ENCODE results near the gene IFIH1.

IFIH1 gene

GRCh38 chr2:162258686-162259085 is 59.8 kb downstream of the IFIH1 start:
- in situ Hi-C loops (cut with MboI; ENCODE audit: low sequenced_read_pairs), result no loop called here

- in situ Hi-C loops (cut with MboI; ENCODE audit: low sequenced_read_pairs), result no loop called here
These were observed 60.3 kb downstream of the IFIH1 start for GRCh38 chr2:162258169-162258568.

DNA sequence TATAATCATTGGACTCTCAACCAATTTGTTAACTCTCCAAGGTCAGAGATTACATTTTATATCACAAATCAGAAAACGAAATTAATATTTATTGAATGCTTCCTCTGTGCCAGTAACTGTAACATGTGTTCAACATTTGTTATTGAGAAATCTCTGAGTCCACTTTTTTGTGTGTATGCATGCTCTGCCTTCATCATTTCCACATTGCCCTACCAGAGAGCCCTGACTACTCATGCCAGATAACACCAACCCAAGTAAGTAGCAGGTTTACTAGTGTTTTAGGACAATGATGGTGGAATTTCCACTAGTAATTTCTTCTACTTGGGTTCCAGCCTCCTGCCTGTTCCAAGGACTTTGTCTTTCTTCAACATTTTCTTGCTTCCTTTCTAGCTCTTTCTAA is 61.1 kb downstream of the IFIH1 start:
- in situ Hi-C loops (cut with MboI; ENCODE audit: low sequenced_read_pairs), result no loop called here

GRCh38 chr2:162256591-162256991 is 61.9 kb downstream of the IFIH1 start:
- in situ Hi-C loops (cut with MboI; ENCODE audit: low sequenced_read_pairs), result no loop called here

DNA sequence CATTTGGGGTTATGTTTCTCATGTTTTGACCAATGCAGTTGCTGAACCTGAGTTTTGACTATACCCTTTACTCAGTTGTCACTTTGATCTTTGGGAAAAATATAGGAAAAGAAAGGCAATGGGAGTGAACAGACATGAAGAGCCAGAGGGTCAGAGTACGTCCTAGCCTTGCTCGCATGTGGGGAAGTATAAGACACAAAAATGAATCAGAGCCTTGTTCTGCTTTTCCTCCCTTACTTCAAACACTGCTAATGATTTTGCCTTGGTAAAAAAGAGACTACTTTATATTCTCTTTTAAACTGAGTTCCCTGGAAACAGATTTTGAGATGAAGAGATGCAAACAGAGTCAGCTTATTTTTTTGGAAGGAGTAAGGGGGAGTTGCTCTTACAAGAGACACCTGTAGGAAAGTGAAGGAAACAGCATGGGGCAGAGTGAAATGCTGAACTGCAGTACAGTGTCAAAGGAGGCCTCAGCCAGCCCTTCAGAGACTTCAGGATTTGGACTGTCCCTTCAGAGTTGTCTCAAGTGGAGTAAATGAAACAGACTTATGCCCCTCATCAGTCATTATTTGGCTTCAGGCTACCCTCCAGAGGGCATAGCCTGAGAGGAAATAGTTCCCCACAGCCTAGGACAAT is 64.1 kb downstream of the IFIH1 start:
- in situ Hi-C loops (cut with MboI; ENCODE audit: low sequenced_read_pairs), result no loop called here

DNA sequence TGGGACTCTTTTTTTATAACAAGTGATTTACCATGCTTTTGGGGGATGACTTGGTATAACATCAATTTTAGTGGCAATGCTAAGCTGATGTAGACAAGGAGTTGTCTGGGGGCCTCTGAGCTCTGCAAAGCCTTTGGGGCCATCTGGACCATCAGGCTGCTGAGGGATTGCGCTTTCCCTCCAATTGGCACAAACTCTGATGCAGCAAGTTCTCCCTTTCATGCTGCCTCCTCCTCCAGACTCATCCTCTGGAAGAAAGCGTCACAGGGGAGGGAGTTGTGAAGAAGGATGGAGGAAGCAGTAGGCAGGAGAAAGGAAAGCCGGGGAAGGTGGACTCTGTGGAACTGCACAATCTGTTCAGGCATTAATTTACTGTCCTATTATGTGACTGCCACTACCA is 65.0 kb downstream of the IFIH1 start:
- in situ Hi-C loops (cut with MboI; ENCODE audit: low sequenced_read_pairs), result no loop called here

- in situ Hi-C loops (cut with MboI; ENCODE audit: low sequenced_read_pairs), result no loop called here
These were observed 66.3 kb downstream of the IFIH1 start for GRCh38 chr2:162252153-162252552.

- in situ Hi-C loops (cut with MboI; ENCODE audit: low sequenced_read_pairs), result no loop called here
These were observed 72.7 kb downstream of the IFIH1 start for GRCh38 chr2:162245781-162246180.

DNA sequence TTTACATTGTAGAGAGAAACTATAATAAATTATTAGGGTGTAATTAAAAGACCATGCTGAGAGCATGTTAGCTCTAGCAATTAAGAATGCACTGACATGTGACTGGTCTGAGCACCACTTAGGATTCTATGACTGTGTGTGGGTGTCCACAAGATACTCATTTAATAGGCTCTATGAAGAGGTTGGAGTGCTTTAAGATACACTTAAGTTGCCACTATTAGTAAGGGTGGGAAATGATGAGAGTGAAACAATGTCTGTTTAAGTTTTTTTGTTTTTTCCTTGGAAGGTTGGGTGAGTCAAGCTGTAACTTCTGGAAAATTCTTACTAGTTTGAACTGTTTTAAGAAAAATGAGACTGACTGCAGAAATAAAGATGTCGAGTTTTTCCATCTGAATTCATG is 73.4 kb downstream of the IFIH1 start:
- in situ Hi-C loops (cut with MboI; ENCODE audit: low sequenced_read_pairs), result no loop called here

DNA sequence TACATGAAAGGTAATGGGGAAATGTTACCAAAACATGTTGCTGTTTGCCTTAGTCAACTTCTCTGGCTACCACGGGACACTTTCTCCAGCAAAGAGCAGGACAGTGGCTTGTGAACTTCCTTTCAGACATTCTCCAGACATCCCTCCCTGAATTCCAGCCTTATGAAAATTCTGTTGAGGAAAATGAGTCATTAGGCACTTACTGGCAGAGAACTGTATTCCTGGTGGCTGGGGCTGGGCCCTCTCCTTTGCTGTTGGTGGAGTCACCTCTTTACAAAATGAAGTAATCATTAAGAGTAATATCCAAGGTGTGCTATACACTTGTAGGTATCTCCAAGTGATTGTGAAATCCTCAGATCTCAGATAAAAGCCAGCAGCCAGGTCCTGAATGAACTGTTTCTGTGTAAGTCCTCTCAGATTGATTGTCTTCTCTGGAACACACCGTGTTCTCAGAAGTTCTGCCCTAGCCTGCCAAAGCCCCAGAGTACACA is 73.9 kb downstream of the IFIH1 start:
- in situ Hi-C loops (cut with MboI; ENCODE audit: low sequenced_read_pairs), result no loop called here

DNA sequence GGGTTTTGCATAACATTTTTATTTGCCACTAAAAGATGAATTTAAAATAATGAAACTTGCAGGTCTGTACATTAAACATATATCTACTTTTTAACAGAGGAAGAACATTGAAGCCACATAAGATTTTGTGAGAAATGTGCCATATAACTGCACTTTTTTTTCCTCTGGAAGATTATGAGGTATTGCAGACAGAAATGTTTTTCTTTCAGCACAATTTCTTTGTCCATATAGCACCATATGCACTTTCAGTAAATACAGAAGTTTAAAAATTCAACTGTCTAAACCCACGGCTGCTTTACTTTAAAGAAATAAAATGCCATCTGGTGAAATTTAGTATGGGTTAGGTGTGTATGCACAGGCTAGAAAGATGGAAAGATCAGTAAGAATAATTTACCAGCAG is 74.8 kb downstream of the IFIH1 start:
- in situ Hi-C loops (cut with MboI; ENCODE audit: low sequenced_read_pairs), result no loop called here

- in situ Hi-C loops (cut with MboI; ENCODE audit: low sequenced_read_pairs), result no loop called here
These were observed 75.2 kb downstream of the IFIH1 start, which contains the start of gene FAP for GRCh38 chr2:162243294-162243693. TSS of gene FAP (minus strand) at chr2:162243445. CDS start at chr2:162243327, 118 bp downstream.

- in situ Hi-C loops (cut with MboI; ENCODE audit: low sequenced_read_pairs), result no loop called here
These were observed 75.8 kb downstream of the IFIH1 start for GRCh38 chr2:162242586-162243280.

DNA sequence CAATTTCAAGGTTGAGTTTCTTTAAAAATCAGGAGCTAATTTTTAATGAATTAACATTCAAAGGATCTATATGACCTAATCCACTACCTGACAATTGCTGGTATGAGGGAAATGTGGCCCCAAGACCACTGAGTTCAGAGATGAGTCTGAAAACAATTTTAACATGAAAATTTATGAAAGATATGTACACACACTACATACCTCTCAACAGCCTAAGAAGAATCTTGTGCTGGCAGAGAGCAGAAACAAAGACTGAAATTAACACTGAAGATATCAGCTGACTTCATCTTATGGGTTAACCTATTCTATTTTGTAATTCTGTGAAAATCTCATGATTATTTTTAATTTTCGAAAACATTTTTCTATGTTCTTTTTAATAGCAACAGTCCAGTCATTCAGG is 76.9 kb downstream of the IFIH1 start:
- in situ Hi-C loops (cut with MboI; ENCODE audit: low sequenced_read_pairs), result no loop called here

GRCh38 chr2:162234620-162235462 is 83.6 kb downstream of the IFIH1 start:
- in situ Hi-C loops (cut with MboI; ENCODE audit: low sequenced_read_pairs), result no loop called here

DNA sequence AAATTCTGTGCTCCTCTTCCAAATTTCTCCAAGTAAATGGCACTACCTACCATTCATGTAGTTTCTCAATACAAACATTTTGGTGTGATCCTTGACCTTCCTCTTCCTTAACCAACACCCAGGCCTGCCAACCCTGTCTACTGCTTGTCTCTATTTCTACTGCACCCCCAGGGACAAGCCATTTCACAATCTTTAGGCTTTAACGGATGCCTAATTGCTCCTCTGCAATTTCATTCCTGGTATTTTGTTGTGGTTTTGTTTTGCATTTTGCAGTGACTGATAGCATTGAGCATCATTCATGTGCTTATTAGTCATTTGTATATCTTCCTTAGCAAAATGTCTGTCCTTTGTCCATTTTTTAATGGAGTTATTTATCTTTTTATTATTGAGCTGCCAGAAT is 85.3 kb downstream of the IFIH1 start:
- in situ Hi-C loops (cut with MboI; ENCODE audit: low sequenced_read_pairs), result no loop called here

- in situ Hi-C loops (cut with MboI; ENCODE audit: low sequenced_read_pairs), result no loop called here
These were observed 85.8 kb downstream of the IFIH1 start for GRCh38 chr2:162232671-162233070.

DNA sequence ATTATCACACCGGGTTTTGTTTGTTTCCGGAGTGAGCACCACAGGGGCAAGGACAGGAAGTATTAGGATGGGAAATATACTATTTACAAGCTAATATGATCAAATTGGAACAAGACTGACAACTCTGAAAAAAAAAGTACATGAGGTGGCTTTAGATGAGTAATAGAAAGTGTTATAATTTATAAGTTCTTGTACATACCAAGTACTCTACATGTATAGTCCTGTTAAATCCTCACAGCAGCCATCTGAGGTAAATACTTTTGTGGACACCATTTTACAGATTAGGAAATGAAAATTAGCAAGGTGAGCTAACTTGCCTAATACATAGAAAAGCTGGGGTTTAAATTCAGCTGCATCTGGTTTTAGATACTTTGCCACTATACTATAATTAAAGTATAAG is 86.5 kb downstream of the IFIH1 start:
- in situ Hi-C loops (cut with MboI; ENCODE audit: low sequenced_read_pairs), result no loop called here

- in situ Hi-C loops (cut with MboI; ENCODE audit: low sequenced_read_pairs), result no loop called here
These were observed 87.7 kb downstream of the IFIH1 start for GRCh38 chr2:162230761-162231160.

DNA sequence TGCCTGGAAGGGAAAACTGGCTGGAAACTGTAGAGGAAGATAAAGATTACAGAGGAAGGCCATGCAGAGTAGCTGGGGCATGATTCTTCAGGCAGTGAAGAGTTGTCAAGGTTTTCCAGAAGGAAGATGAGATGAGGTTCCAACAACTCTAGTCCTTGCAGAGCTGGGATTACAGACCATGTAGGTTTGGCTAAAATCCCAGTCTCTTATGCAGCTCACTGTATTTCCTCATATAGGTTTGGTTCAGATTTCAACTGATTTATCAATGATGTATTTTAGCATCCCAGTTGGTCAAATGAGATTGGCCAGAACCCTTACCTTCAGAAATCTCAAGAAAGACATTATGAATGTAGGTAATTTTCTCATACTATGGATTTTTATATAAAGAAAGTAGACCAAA is 91.6 kb downstream of the IFIH1 start:
- in situ Hi-C loops (cut with MboI; ENCODE audit: low sequenced_read_pairs), result no loop called here

DNA sequence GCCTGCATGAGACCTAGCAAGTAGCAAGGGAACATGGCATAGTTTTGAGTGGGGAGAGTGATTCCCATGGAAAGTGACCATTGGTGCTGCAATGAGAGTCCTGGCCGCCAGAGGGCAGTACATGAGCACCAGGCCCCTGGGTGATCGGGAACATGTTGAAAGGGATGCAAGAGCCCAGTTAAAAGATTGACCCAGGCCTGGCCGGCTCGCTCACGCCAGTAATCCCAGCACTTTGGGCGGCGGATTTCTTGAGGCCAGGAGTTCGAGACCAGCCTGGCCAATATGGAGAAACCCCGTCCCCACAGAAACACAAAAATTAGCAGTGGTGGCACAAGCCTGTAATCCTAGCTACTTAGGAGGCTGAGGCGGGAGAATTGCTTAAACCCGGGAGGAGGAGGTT is 97.4 kb downstream of the IFIH1 start:
- in situ Hi-C loops (cut with MboI; ENCODE audit: low sequenced_read_pairs), result no loop called here

- in situ Hi-C loops (cut with MboI; ENCODE audit: low sequenced_read_pairs), result no loop called here
These were observed 98.1 kb downstream of the IFIH1 start for GRCh38 chr2:162220368-162220767.
